ENCODE measurements around the gene FAM78B.

- TF ChIP-seq JUN (IDR thresholded peaks at IDR 0.05; ENCODE audit: low read depth, low read length) (no peak), CTCF (IDR thresholded peaks at IDR 0.05; ENCODE audit: control extremely low read depth in 1 of 3, insufficient read depth in 1 of 3, low read depth in 1 of 3, low read length in 3 of 3) (no peak), POLR2AphosphoS5 (IDR thresholded peaks at IDR 0.05; ENCODE audit: low read depth, low read length) (no peak), MAFK (IDR thresholded peaks at IDR 0.05; ENCODE audit: low read depth, low read length) (no peak)
Measured at GRCh38 chr1:166080967-166081870, 85.6 kb downstream of the FAM78B start.
